Measurements from ENCODE around the gene CTNNBIP1.

CTNNBIP1 gene

DNA sequence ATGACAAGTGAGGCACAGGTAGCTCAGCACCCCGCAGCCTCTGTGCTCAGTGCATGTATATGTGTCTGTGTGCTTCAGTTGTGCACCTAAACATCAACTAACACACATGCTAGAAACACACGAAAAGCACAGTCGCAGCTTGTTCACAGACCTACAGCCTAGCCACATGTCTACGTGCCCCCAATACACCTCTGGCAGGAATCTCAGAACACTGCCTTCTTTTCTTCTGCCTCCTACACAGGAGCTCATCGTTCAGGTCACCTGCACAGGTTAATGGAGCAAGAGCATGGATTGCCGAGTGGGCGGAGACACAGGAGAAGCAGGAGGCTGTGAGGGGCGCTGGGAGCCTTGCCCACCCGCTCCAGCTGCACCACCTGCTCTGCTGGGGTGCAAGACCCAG, 31.7 kb downstream of the CTNNBIP1 start:
- Histone ChIP-seq H3K4me1 (ENCODE audit: control insufficient read depth, insufficient read depth, low read length, poor library complexity, severe bottlenecking) (peaks cover 6% of the 10 kb centered on the region), H3K27me3 (replicated peaks; ENCODE audit: control insufficient read depth, insufficient read depth, low read length, poor library complexity, severe bottlenecking) (no peaks in the 10 kb centered on the region), H3K36me3 (ENCODE audit: control insufficient read depth, insufficient read depth, low read length) (no peaks in the 10 kb centered on the region), H3K27ac (ENCODE audit: insufficient read depth, low read length, poor library complexity, severe bottlenecking) (no peak overlapping the region), H3K9me3 (ENCODE audit: control insufficient read depth, low read length) (no peaks in the 10 kb centered on the region), H3K4me3 (ENCODE audit: insufficient read depth, low read depth, low read length, poor library complexity, severe bottlenecking) (no peak overlapping the region)
- DNase-seq: no peak

GRCh38 chr1:9877962-9878361, 32.1 kb downstream of the CTNNBIP1 start:
- Histone ChIP-seq H3K4me1 (ENCODE audit: control insufficient read depth, insufficient read depth, low read length, poor library complexity, severe bottlenecking) (peaks cover 6% of the 10 kb centered on the region), H3K27me3 (replicated peaks; ENCODE audit: control insufficient read depth, insufficient read depth, low read length, poor library complexity, severe bottlenecking) (no peaks in the 10 kb centered on the region), H3K4me3 (ENCODE audit: insufficient read depth, low read depth, low read length, poor library complexity, severe bottlenecking) (no peak overlapping the region), H3K27ac (ENCODE audit: insufficient read depth, low read length, poor library complexity, severe bottlenecking) (no peak overlapping the region), H3K9me3 (ENCODE audit: control insufficient read depth, low read length) (no peaks in the 10 kb centered on the region), H3K36me3 (ENCODE audit: control insufficient read depth, insufficient read depth, low read length) (no peaks in the 10 kb centered on the region)
- DNase-seq: no peak

DNA sequence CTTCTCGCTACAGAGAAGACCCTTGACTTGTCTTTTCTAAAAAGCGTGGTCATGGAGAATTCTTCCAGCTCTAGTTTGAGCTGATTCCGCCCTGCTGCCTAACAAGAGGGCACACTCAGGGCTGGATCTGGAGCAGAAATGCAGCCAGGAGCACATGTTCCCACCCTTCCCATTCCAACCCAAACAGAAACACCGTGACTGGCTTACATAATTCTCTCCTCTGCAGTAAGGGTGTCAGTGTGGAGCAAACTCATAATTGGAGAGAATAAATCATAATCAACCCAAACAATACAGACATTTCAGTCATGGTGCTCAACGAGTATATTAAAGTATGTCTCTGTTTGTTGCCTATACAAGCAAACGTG, 34.5 kb downstream of the CTNNBIP1 start:
- DNase-seq: no peak
- Histone ChIP-seq H3K36me3 (ENCODE audit: control insufficient read depth, insufficient read depth, low read length) (no peaks in the 10 kb centered on the region), H3K9me3 (ENCODE audit: control insufficient read depth, low read length) (no peaks in the 10 kb centered on the region), H3K27me3 (replicated peaks; ENCODE audit: control insufficient read depth, insufficient read depth, low read length, poor library complexity, severe bottlenecking) (no peaks in the 10 kb centered on the region), H3K27ac (ENCODE audit: insufficient read depth, low read length, poor library complexity, severe bottlenecking) (no peak overlapping the region), H3K4me3 (ENCODE audit: insufficient read depth, low read depth, low read length, poor library complexity, severe bottlenecking) (no peak overlapping the region), H3K4me1 (ENCODE audit: control insufficient read depth, insufficient read depth, low read length, poor library complexity, severe bottlenecking) (peaks cover 6% of the 10 kb centered on the region)

DNA sequence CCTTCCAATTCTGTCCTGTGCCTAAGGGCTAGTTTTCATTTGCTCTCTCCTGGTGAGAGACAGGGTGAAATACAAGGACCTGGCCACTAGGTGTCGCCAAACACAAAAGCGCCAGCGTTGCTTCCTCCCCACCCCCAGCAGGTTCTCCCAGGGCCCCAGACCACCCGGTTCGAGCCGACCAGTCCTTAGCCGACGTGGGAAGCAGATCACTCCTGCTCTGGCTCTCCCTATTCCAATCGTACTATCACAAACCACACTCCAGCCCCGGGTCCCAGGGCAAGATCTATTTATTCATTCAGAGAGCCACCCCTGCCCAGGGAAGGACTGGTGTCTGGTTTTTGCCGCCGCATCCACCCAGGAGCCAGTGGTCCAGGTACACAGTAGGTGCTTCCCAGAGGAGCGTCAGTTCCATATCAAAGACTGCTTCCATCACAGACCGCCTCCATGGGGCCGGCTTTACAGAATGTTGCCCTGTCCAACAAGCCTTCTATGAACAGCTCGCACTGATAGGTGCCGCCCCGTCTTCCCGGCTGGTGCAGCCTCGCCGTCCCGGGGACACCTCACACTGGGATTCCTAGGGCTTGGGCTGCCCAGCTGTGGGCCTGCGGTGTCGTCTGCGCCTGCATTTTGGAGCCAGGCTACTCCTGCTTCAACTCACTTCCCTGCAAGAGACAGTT, 35.0 kb downstream of the CTNNBIP1 start:
- Histone ChIP-seq H3K9me3 (ENCODE audit: control insufficient read depth, low read length) (no peaks in the 10 kb centered on the region), H3K27ac (ENCODE audit: insufficient read depth, low read length, poor library complexity, severe bottlenecking) (no peak overlapping the region), H3K27me3 (replicated peaks; ENCODE audit: control insufficient read depth, insufficient read depth, low read length, poor library complexity, severe bottlenecking) (no peaks in the 10 kb centered on the region), H3K4me1 (ENCODE audit: control insufficient read depth, insufficient read depth, low read length, poor library complexity, severe bottlenecking) (peaks cover 6% of the 10 kb centered on the region), H3K4me3 (ENCODE audit: insufficient read depth, low read depth, low read length, poor library complexity, severe bottlenecking) (no peak overlapping the region), H3K36me3 (ENCODE audit: control insufficient read depth, insufficient read depth, low read length) (no peaks in the 10 kb centered on the region)
- peak; percentile 43 to 64 (median 47) for DNase-seq

GRCh38 chr1:9874412-9874811, 35.7 kb downstream of the CTNNBIP1 start:
- no peak overlapping the region for H3K4me3 ChIP-seq (ENCODE audit: insufficient read depth, low read depth, low read length, poor library complexity, severe bottlenecking)
- H3K9me3 ChIP-seq (ENCODE audit: control insufficient read depth, low read length): no peaks in the 10 kb centered on the region
- peaks cover 6% of the 10 kb centered on the region for H3K4me1 ChIP-seq (ENCODE audit: control insufficient read depth, insufficient read depth, low read length, poor library complexity, severe bottlenecking)
- peaks cover 3% of the 10 kb centered on the region for H3K36me3 ChIP-seq (ENCODE audit: control insufficient read depth, insufficient read depth, low read length)
- H3K27ac ChIP-seq (ENCODE audit: insufficient read depth, low read length, poor library complexity, severe bottlenecking): no peak overlapping the region
- DNase-seq: no peak
- H3K27me3 ChIP-seq (replicated peaks; ENCODE audit: control insufficient read depth, insufficient read depth, low read length, poor library complexity, severe bottlenecking): no peaks in the 10 kb centered on the region

GRCh38 chr1:9873992-9874391, 36.1 kb downstream of the CTNNBIP1 start:
- Histone ChIP-seq H3K4me1 (ENCODE audit: control insufficient read depth, insufficient read depth, low read length, poor library complexity, severe bottlenecking) (peaks cover 6% of the 10 kb centered on the region), H3K4me3 (ENCODE audit: insufficient read depth, low read depth, low read length, poor library complexity, severe bottlenecking) (no peak overlapping the region), H3K36me3 (ENCODE audit: control insufficient read depth, insufficient read depth, low read length) (peaks cover 3% of the 10 kb centered on the region), H3K27me3 (replicated peaks; ENCODE audit: control insufficient read depth, insufficient read depth, low read length, poor library complexity, severe bottlenecking) (no peaks in the 10 kb centered on the region), H3K27ac (ENCODE audit: insufficient read depth, low read length, poor library complexity, severe bottlenecking) (no peak overlapping the region), H3K9me3 (ENCODE audit: control insufficient read depth, low read length) (no peaks in the 10 kb centered on the region)
- no peak for DNase-seq

DNA sequence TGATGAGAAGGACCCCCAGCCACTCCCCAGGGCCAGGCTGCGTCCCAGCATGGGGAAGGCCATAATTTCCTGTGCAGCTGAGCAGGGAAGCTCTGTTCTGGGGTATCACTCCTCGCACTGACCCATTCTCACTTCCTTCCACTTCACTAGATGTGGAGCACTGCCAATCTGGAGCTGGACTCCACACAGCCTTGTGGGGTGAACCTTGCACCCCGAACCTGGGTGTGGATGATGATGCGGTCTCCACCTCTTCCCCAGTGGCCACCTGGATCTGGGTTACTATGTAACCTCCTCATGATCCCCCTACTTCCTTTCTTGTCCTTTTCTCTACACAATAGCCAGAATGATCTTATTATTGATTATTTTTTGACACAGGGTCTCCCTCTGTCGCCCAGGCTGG, 36.7 kb downstream of the CTNNBIP1 start:
- H3K9me3 ChIP-seq (ENCODE audit: control insufficient read depth, low read length): no peaks in the 10 kb centered on the region
- no peaks in the 10 kb centered on the region for H3K27me3 ChIP-seq (replicated peaks; ENCODE audit: control insufficient read depth, insufficient read depth, low read length, poor library complexity, severe bottlenecking)
- peaks cover 3% of the 10 kb centered on the region for H3K36me3 ChIP-seq (ENCODE audit: control insufficient read depth, insufficient read depth, low read length)
- H3K4me3 ChIP-seq (ENCODE audit: insufficient read depth, low read depth, low read length, poor library complexity, severe bottlenecking): no peak overlapping the region
- H3K27ac ChIP-seq (ENCODE audit: insufficient read depth, low read length, poor library complexity, severe bottlenecking): no peak overlapping the region
- DNase-seq: no peak
- peaks cover 6% of the 10 kb centered on the region for H3K4me1 ChIP-seq (ENCODE audit: control insufficient read depth, insufficient read depth, low read length, poor library complexity, severe bottlenecking)

DNA sequence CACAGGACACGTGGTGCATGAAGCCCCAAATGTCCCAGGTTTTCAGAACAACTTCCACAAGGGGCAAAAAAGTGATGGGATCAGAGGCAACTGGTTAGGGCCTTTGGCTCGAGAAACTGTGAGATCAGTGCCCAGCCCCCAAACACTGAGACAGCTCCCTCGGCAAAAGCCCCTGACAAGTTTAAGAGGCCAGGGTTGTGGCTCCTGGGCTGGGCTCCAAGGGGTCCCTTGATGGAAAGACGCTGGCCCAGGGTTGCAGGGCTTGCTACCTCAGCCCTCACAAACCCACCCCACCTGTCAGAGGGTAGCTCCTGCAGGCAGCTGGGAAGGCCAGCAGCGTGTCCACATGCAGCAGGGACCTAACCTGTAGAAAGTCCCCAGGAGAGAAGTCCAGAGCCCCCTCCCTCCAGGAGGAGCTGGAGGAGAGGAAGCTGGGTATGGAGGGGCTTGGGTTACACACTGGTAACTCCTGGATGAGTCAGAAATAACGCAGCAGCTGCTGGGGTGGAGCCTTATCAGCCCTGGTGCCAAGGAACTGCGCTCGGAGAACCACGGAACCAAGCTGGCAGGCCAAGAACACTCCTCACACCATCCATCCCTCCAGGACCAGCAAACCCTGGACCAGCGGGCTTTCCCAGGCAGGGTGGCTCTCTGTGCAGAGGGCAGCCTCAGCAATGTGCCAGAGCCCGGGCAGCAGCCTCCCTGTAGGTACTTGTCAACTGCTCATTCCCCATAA, 37.5 kb downstream of the CTNNBIP1 start:
- Histone ChIP-seq H3K4me3 (ENCODE audit: insufficient read depth, low read depth, low read length, poor library complexity, severe bottlenecking) (no peak overlapping the region), H3K27me3 (replicated peaks; ENCODE audit: control insufficient read depth, insufficient read depth, low read length, poor library complexity, severe bottlenecking) (no peaks in the 10 kb centered on the region), H3K9me3 (ENCODE audit: control insufficient read depth, low read length) (no peaks in the 10 kb centered on the region), H3K27ac (ENCODE audit: insufficient read depth, low read length, poor library complexity, severe bottlenecking) (no peak overlapping the region), H3K4me1 (ENCODE audit: control insufficient read depth, insufficient read depth, low read length, poor library complexity, severe bottlenecking) (peaks cover 6% of the 10 kb centered on the region), H3K36me3 (ENCODE audit: control insufficient read depth, insufficient read depth, low read length) (peaks cover 3% of the 10 kb centered on the region)
- no peak for DNase-seq

- Histone ChIP-seq H3K4me1 (ENCODE audit: control insufficient read depth, insufficient read depth, low read length, poor library complexity, severe bottlenecking) (peaks cover 6% of the 10 kb centered on the region), H3K36me3 (ENCODE audit: control insufficient read depth, insufficient read depth, low read length) (peaks cover 3% of the 10 kb centered on the region), H3K9me3 (ENCODE audit: control insufficient read depth, low read length) (no peaks in the 10 kb centered on the region), H3K27ac (ENCODE audit: insufficient read depth, low read length, poor library complexity, severe bottlenecking) (no peak overlapping the region), H3K4me3 (ENCODE audit: insufficient read depth, low read depth, low read length, poor library complexity, severe bottlenecking) (no peak overlapping the region), H3K27me3 (replicated peaks; ENCODE audit: control insufficient read depth, insufficient read depth, low read length, poor library complexity, severe bottlenecking) (no peaks in the 10 kb centered on the region)
- DNase-seq: no peak
Measured at GRCh38 chr1:9871707-9872425, 38.2 kb downstream of the CTNNBIP1 start.

DNA sequence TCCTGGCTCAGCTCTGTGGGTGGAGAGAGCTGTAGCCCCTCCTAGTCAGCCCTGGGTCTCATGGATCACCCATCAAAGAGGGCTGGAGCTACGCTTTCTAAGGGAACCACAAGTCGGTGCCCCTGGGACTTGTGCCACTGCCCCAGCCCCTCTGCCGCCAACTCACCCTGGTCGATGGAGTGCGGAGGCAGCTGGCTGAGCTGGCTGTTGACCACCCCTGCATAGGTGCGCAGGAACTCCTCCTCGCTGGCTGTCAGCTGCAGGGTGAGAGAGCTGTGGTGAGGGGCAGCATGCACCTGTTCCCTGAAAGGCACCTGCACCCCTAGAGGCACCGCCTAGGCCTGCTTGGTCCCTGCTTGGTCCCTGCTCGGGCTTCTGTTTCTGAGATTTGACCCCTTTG, 39.0 kb downstream of the CTNNBIP1 start:
- Histone ChIP-seq H3K4me1 (ENCODE audit: control insufficient read depth, insufficient read depth, low read length, poor library complexity, severe bottlenecking) (peaks cover 6% of the 10 kb centered on the region), H3K27ac (ENCODE audit: insufficient read depth, low read length, poor library complexity, severe bottlenecking) (no peak overlapping the region), H3K27me3 (replicated peaks; ENCODE audit: control insufficient read depth, insufficient read depth, low read length, poor library complexity, severe bottlenecking) (no peaks in the 10 kb centered on the region), H3K36me3 (ENCODE audit: control insufficient read depth, insufficient read depth, low read length) (peaks cover 3% of the 10 kb centered on the region), H3K9me3 (ENCODE audit: control insufficient read depth, low read length) (no peaks in the 10 kb centered on the region), H3K4me3 (ENCODE audit: insufficient read depth, low read depth, low read length, poor library complexity, severe bottlenecking) (no peak overlapping the region)
- DNase-seq: no peak
